Measurements from ENCODE around the gene PDK3. TPM values are rescaled to one million over a fixed set of nuclear protein-coding genes. Genes with fewer than 3 reads are reported as not detected.

Gene PDK3
- total RNA-seq, 1 donor from 2014 or later, result 18.7 TPM

GRCh38 chrX:24478509-24478908 lies 13.4 kb downstream of the PDK3 start:
- no peak for DNase-seq (ENCODE audit: low spot score)
- ATAC-seq, result no peak
- intact Hi-C loops (cut with DNase I), result no loop called here

- ATAC-seq (peak; percentile 71), DNase-seq (ENCODE audit: low spot score) (no peak)
- intact Hi-C loops (cut with DNase I), result no loop called here
These were observed 14.8 kb downstream of the PDK3 start for GRCh38 chrX:24479924-24480323.

GRCh38 chrX:24480400-24480865 lies 15.3 kb downstream of the PDK3 start:
- ATAC-seq (peak; percentile 31), DNase-seq (ENCODE audit: low spot score) (no peak)
- intact Hi-C loops (cut with DNase I), result no loop called here

- intact Hi-C loops (cut with DNase I), result no loop called here
- ATAC-seq, result no peak
- no peak for DNase-seq (ENCODE audit: low spot score)
These were observed 17.8 kb downstream of the PDK3 start for GRCh38 chrX:24482823-24483415.

GRCh38 chrX:24483596-24483995 lies 18.5 kb downstream of the PDK3 start:
- intact Hi-C loops (cut with DNase I), result no loop called here
- ATAC-seq (no peak), DNase-seq (ENCODE audit: low spot score) (no peak)

- ATAC-seq (no peak), DNase-seq (ENCODE audit: low spot score) (no peak)
- intact Hi-C loops (cut with DNase I), result no loop called here
These were observed 20.2 kb downstream of the PDK3 start for GRCh38 chrX:24485323-24485722.

- intact Hi-C loops (cut with DNase I), result no loop called here
- DNase-seq (ENCODE audit: low spot score) (no peak), ATAC-seq (no peak)
These were observed 21.0 kb downstream of the PDK3 start for GRCh38 chrX:24485976-24486680.

GRCh38 chrX:24487571-24487970 lies 22.5 kb downstream of the PDK3 start:
- DNase-seq (ENCODE audit: low spot score) (no peak), ATAC-seq (no peak)
- intact Hi-C loops (cut with DNase I), result no loop called here

- no peak for DNase-seq (ENCODE audit: low spot score)
- ATAC-seq, result no peak
- intact Hi-C loops (cut with DNase I), result no loop called here
These were observed 26.7 kb downstream of the PDK3 start for GRCh38 chrX:24491741-24492140.

GRCh38 chrX:24493740-24494581 lies 28.9 kb downstream of the PDK3 start:
- intact Hi-C loops (cut with DNase I), result loop anchor here (1.0 kb wide), 1 partner anchor 18 kb away; no protein-coding TSS in a partner anchor
- ATAC-seq, result no peak
- no peak for DNase-seq (ENCODE audit: low spot score)

- peak; percentile 59 for ATAC-seq
- intact Hi-C loops (cut with DNase I), result loop anchor here (1.0 kb wide), 1 partner anchor 18 kb away; no protein-coding TSS in a partner anchor
These were observed 29.6 kb downstream of the PDK3 start for GRCh38 chrX:24494647-24495075.

GRCh38 chrX:24495700-24496099 lies 30.6 kb downstream of the PDK3 start:
- intact Hi-C loops (cut with DNase I), result no loop called here
- no peak for ATAC-seq
- no peak for DNase-seq (ENCODE audit: low spot score)

More at GRCh38 chrX:24494647-24495075, 29.6 kb downstream of the PDK3 start:
- no peak for DNase-seq (ENCODE audit: low spot score)

- intact Hi-C loops (cut with DNase I), result no loop called here
These were observed 33.1 kb downstream of the PDK3 start for GRCh38 chrX:24498181-24498580.

GRCh38 chrX:24498975-24499374 lies 33.9 kb downstream of the PDK3 start:
- no peak for ATAC-seq
- DNase-seq (ENCODE audit: low spot score), result no peak
- intact Hi-C loops (cut with DNase I), result no loop called here

More at GRCh38 chrX:24498181-24498580, 33.1 kb downstream of the PDK3 start:
- DNase-seq (ENCODE audit: low spot score), result no peak
- ATAC-seq, result peak; percentile 79

GRCh38 chrX:24506082-24506481 lies 41.0 kb downstream of the PDK3 start:
- ATAC-seq (no peak), DNase-seq (ENCODE audit: low spot score) (no peak)
- intact Hi-C loops (cut with DNase I), result no loop called here

- DNase-seq (ENCODE audit: low spot score), result no peak
- intact Hi-C loops (cut with DNase I), result no loop called here
- no peak for ATAC-seq
These were observed 43.3 kb downstream of the PDK3 start for GRCh38 chrX:24508375-24508774.

- intact Hi-C loops (cut with DNase I), result no loop called here
- ATAC-seq (no peak), DNase-seq (ENCODE audit: low spot score) (no peak)
These were observed 48.3 kb downstream of the PDK3 start for GRCh38 chrX:24513416-24513815.

- intact Hi-C loops (cut with DNase I), result no loop called here
- ATAC-seq, result no peak
These were observed 50.4 kb downstream of the PDK3 start for GRCh38 chrX:24515447-24515846.

GRCh38 chrX:24520472-24520871 lies 55.4 kb downstream of the PDK3 start:
- intact Hi-C loops (cut with DNase I), result loop anchor here (10.0 kb wide), 1 partner anchor 794 kb away; no protein-coding TSS in a partner anchor
- no peak for ATAC-seq

More at GRCh38 chrX:24515447-24515846, 50.4 kb downstream of the PDK3 start:
- no peak for DNase-seq (ENCODE audit: low spot score)

More at GRCh38 chrX:24520472-24520871, 55.4 kb downstream of the PDK3 start:
- no peak for DNase-seq (ENCODE audit: low spot score)
